GM10266 (cell line): ENCODE results near the gene F7.
A peak's percentile ranks its signal among the peaks of the same experiment; 100 is the strongest.

Experiments used
- DNase-seq: peaks from one replicate; pipeline ENCODE4 v3.0.0; 2012; ENCODE audit errors: extremely low spot score
- CTCF ChIP-seq: IDR thresholded peaks from 2 replicates; pipeline ENCODE4 v1.5.1; 2012; ENCODE audit warnings: mild to moderate bottlenecking, low read depth; ENCODE audit not compliant: control insufficient read depth, insufficient read depth; ENCODE audit errors: missing control alignments

The F7 gene

GRCh38 chr13:113147206-113147605 is 41.6 kb downstream of the F7 start:
- no peak for TF ChIP-seq CTCF
- DNase-seq, result no peak

- TF ChIP-seq CTCF, result no peak
These were observed 42.8 kb downstream of the F7 start for GRCh38 chr13:113148407-113148806.

GRCh38 chr13:113148940-113149503 is 43.4 kb downstream of the F7 start:
- TF ChIP-seq CTCF, result no peak
- DNase-seq, result no peak

More at GRCh38 chr13:113148407-113148806, 42.8 kb downstream of the F7 start:
- DNase-seq, result no peak

DNA sequence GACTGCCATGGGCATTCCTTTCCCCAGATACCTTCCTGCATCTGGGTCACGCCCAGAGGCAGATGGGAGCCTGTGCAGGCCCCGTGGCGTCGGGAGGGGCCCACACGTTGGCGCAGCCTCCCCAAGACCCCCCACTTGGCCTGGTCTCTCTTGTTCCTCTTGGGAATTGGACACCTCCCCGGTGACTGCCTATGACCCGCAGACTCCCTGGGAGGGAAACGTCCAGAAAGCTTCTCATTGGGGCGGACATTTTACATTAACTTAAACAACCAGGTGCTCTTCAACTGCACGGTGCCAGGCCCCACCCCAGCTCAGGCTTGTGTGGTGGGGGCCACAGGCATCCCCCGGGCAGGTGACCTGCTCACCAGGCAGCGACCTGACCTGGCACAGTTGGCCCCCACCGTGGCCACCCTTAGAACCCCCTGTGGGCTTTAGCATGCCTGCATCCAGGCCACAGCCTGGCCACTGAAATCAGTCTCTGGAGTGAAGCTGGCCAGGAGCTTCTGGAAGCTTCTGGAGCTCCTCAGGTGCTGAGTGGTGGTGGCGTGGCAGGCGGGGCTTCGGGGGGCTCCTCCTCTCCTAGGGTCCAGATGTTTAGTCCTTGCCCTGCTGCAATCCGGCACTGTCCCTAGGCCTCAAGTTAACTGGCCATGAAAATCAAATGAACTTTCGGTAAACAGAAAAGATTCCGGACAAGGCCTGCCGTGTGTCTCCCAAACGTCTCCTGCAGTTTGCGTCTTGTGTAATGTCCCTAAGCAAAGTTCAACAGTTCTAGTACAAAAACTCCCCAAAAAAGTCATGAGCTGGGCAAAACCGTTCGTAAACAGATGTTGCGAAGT is 44.3 kb downstream of the F7 start:
- no peak for TF ChIP-seq CTCF
- DNase-seq, result no peak

GRCh38 chr13:113150550-113151365 is 45.2 kb downstream of the F7 start:
- no peak for TF ChIP-seq CTCF
- DNase-seq, result no peak

- peak; percentile 59 for DNase-seq
- no peak for TF ChIP-seq CTCF
These were observed 46.4 kb downstream of the F7 start for GRCh38 chr13:113151745-113152690.
